HG03039 (cell line): ENCODE results near the gene HNRNPU.

ENCODE experiments used
- ATAC-seq: cut with Tn5 transposase; IDR thresholded peaks from one replicate; pipeline ENCODE4 v1.9.1; 2021; ENCODE audit warnings: mild to moderate bottlenecking, moderate library complexity; ENCODE audit not compliant: unreplicated experiment

HNRNPU gene

DNA sequence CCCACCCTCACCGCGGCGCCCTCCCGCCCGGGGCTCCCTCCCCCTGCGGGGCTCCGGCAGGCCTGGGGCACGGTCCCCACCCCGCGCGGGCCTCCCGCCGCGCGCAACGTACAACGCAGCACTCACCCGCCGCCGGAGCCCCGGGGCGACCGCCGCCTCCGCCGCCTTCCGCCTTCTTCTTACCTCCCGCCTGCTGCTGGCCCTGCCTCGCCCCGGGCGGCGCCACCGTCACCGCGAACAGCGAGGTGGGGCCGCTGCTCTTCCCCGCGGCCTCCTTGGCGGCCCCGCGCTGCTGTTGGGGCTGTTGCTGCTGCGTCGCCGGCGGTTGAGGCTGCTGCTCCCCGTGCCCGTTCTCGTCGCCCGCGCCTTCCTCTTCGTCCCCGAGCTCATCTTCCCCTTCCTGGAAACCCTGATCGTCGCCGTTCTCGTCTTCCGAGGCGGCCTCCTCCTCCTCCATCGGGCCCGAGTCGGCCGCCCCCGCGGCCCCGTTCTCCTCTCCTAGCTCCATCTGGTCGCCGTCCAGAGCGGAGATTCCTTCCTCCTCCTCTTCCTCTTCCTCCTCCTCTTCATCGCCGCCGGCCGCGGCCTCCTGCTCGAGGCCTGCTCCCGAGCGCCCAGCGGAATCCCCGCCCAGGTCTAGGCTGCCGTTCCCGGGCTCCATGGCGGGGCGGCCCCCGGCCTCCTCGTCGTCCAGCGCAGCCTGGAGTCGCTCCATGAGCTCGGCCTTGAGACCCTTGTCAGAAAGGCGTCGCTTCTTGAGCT lies 671 bp downstream of the HNRNPU start:
- peak; percentile 7 for ATAC-seq

DNA sequence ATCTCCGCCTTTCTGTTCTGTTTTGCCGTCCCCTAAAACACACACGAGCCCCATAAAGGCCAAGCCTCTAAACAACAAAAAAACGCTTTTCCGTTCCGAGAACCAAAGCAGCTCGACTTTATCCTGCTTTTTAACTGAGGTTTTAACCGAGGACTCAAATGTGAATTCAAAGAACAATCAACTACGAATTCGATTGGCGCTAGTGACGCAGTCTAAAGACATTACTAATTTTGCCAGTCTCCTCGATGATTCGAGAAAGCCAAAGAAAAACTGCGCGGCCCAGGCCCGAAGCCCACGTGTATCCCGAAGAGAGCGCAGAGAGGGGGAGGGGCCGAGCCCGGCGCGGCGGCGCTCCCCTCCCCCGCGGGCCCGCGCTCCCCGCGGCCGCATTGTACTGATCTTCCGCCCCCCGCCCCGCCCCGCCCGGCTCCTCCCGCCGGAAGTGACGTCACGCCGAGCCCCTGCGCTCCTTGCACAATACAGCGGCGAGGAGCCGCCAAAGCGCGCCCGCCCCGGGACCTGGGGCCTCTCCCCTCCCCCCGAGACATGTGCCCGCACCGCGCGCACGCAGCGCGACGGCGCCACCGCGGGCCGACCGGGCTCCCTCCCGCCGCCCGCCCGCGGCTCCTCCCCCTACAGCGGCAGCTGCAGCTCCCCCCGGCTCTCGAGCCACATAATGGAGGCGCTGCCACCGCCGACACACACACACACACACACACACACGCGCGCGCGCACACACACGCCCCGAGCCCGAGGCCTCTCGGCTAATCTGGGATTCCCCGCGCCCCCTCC lies 1.4 kb downstream of the HNRNPU start:
- ATAC-seq, result peak; percentile 55

DNA sequence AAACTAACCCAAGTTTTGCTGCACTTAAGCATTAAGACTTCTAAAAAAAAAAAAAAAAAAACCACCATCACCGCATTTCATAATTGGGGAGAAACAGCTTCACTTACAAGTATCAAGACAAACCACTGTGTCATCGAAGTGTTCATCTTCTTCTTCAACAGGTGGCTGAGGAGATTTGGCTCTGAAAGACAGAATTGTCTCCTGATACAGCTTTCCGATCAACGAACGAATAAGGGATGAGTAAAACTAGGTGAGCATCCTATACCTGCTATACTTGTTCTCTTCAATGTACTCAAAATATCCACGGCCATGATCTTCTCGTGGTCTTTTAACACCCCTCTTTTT lies 2.0 kb downstream of the HNRNPU start:
- no peak for ATAC-seq

DNA sequence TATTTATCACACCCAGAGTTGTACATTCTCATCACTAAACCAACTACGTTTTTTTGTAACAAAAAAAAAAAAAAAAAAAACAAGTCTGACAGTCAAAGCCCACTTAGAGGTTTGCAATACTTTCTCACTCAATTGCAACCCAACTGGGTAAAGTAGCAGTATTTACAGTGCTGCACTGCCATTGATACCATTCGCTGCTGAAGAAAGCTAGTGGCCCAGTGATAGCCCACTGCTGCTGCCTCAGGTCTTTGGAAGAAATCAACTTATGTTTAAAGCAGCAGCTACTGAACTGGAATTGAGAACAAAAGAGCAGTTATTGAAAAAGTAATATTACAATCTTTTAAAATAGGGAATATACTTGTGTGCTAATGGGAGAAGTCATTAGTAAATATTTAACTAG lies 2.7 kb downstream of the HNRNPU start:
- no peak for ATAC-seq

DNA sequence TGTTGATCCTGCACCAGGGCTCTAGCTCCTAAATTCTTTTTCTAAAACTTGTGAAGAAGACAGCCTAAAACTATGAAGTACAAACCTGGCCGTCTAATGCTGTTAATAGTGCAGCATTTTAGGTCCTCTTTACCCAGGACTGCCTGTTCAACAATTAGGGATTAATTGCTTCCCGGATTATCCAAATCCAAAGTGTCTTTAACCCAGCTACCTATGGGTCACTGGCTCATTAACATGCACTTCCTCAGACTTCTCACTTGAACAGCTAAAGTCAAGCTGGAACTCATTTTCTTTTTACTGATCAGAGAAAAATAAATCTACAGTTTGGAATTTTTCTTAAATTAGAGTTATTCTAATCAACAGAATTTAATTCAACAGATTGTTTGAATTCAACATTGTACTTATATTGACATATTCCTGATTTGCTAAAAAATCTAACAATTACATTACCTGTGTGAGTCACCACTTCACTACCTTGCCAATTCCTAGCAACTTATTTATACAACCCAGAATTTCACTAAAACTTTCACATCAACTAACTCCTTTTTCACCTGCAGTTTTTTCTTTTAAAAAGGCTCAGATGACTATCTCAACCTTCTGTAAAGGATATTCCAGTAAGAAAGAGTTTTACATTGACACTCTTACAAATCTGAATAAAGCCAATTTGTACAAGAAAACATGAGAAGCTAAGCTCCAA lies 3.3 kb downstream of the HNRNPU start:
- ATAC-seq, result no peak

DNA sequence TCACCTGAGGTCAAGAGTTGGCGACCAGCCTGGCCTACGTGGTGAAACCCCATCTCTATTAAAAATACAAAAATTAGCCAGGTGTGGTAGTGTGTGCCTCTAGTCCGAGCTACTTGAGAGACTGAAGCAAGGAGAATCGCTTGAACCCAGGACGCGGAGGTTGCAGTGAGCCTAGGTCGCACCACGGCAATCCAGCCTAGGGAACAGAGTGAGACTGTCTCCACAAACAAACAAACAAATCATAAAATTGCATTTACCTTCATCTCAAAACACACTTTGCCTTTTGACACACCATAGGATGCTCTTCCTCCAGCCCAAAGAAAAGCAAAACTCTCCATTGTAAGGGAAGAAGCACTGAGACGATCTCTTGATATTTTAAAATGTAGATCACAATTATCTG lies 4.3 kb downstream of the HNRNPU start:
- ATAC-seq, result no peak

DNA sequence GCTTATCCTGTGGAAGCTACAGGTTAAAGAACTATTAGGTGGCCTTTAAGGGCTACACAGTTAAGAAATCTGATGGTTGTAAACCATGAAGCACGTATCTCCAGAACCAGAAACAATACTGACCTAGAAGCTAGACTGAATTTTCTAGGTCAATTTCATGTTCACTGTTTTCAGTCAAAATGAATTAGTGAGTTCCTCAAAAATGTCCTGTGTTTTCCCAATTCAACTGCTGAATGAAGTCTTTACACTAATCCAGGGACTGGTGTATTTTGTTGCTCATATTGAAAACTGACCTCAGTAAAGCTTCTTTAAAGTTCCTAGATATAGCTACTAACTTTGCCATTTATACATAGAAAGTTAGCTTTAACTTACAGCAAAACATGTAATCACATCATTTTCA lies 6.0 kb downstream of the HNRNPU start:
- ATAC-seq, result no peak

DNA sequence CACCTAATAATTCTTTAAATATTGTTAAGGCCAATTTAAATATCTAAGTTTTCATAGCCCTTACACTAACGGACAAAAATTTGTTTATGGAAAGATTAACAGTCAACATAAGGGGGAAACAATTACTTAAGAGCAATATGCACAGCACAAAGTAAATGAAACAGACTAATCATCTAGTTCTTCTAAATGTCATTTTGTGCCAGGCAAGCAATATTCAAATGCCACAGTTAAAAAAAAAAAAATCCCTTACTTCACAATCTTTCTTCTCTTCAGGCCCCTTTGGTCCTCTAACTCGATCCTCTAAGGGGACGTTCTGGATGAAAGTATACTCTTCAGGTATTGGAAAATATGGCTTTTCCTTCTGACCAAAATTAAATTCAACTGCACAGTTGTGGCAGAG lies 6.6 kb downstream of the HNRNPU start:
- no peak for ATAC-seq

DNA sequence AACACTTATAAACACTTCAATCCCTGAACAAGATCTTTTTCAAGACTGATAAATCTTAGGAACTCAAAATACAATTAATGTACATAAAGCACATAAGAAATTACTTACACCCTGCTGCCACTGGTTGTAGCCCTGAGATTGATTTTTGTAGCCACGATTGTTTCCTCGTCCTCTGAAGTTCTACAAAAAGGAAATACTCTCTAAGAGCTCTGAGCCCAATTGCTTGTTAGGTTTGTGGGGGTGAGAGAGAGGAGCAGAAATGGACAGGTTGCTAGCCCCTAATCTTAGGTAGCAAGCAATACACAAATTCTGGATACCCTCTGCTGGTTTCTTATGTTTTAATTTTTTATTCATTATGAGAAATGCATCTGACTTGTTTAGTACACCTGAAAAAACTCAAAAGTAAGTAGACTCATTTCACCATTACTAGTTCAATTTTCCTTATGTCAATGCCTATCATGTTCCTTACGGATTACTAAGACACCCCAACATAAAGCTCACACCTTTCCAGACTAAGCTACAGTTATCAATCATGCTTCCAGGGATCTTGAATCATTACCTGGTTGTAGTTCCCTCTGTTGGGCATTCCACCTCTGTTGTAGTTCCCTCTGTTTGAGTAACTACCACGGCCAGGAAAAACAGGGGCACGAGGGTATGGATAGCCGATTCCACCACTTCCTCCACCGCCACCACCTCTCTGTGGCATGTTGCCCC lies 9.3 kb downstream of the HNRNPU start:
- ATAC-seq, result no peak

DNA sequence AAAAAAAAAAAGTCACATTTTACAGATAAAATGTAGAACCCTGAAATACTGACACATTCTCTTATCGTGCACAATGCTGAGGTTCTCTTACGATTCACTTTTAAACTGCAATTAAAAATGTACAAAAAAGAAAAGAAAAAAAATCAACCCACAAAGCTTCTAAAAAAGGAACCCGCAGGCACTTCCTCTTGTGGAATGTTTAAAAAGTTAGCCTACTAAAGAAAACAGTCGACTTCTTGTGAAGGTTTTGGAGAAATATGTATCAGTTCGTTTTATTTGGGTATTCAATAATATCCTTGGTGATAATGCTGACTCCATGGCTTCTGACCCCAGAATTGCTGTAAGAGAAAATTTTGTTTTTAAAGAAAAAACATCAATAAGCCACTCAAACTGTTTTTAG lies 10.2 kb downstream of the HNRNPU start:
- ATAC-seq, result no peak

DNA sequence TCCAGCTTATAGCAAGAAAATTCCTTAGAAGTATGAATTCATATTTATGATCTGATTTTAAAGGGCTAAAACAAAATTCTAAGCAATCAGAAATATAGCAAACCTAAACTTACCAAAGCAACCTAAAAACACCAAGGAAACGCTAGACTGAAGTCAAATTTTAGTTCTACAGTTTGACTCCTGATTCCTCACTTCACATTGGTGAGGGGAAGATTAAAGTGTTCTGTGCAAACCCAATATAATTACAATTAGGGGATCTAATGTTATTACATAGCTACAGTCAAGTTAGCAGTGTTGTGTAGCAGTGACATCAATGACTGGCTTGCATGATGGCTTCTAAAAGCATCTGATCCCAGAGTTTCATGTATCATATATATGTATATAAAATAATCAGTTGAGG lies 11.6 kb downstream of the HNRNPU start:
- ATAC-seq, result no peak

DNA sequence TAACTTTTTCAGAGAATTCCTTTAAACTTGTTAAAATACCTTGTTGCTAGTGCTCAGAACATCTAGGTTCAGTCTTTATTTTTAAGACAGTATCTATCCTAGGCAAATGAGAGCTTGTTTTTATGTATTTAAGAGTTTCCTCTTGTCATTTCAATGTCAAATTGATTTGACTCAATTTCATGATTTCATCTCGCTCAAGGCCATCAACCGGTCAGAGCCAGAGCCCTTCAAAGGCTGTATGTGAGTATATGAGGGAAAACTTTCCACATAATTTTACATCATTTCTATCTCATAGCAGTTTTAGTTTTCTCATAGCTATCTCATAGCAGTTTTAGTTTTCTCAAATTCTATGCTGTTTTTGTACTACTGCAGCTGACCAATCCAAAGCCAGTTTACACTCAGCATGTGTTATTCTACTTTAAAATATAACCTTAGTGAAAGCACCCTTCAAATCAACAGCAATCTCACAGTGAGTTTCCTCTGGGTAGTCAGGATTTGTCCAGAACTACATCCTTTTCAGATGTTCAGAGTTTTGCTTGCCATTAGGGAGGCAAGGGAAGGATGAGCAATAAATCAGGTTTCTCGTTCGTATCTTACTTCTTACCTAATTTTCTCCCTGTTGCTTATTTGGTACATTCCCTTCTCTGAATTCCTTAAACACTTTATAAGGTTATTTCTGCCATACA lies 12.7 kb downstream of the HNRNPU start:
- no peak for ATAC-seq

DNA sequence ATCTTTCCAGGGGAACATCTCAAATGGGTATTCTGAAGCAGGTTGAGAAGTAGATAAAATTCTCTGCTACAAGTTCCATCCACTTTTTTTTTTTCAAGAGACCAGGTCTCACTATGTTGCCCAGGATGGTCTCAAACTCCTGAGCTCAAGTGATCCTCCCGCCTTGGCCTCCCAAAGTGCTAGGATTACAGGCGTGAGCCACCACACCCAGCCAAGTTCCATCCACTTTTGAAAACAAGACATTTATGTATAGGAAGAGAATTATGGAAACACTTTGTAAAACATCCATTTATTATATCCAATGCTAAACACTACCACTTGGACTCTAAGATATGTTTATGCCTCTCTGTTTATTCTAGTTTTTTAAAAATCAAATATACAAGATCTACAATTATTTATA lies 13.4 kb downstream of the HNRNPU start:
- no peak for ATAC-seq

DNA sequence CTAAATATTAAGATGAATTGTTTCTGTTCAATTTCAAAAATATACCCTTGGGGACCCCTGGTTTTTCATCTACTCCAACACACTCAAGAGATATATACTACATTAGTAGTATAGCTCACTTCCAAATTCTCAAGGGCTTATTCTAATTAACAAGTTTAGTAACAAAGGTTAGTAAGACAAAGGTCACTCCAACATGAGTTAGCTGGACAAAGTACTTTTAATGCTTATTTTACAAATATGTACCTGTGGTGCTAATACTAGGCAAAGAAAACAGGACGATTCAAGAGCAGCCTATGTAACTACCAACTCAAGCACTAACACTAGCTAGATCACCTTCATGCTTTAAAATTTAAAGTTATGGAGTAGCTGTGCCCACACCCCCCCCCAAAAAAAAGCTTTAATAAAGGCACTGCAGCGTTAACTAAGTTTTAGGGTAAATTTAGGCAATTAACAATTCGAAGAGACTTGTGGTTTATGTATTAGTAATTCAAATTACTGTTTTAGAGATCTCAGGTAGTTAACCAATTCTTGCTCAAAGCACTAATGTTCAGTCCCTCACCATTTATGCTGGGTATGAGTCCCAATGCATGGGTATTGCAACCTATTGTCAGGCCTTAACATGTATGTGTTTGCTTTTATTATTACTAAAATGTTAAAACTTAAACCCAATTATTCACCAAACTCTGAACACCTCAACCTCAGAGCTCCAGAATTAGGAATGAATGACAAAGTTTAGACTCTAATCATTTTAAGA lies 14.1 kb downstream of the HNRNPU start:
- no peak for ATAC-seq

DNA sequence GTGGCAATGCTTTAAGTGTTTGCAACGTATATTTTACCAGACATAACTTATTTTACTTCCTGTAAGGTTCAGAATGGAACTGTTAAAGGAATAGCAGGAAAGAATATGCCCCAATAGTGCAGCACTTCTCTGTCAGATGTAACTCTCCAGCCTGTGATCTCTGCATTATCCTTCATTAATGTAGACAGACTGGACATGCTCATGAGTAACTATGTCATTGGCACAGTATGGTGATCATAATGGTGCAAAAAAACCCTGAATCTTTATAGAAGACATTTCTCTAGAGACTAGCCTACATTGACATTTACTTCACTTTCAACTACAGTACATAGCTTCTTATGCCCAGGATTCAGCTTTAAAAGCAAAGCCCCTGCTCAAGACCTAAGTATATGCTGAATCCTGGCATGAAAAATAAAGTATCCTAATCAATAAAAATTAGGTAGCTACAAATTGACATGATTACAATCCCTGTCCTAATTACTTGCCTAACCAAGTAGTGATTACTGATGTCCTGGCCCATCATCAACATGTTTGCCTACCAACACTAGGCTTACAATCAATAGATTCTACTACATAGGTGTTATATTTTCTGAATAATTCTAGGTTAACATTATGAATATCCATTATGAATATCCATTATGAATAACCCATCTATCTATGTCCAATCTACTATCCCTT lies 15.0 kb downstream of the HNRNPU start:
- ATAC-seq, result no peak

DNA sequence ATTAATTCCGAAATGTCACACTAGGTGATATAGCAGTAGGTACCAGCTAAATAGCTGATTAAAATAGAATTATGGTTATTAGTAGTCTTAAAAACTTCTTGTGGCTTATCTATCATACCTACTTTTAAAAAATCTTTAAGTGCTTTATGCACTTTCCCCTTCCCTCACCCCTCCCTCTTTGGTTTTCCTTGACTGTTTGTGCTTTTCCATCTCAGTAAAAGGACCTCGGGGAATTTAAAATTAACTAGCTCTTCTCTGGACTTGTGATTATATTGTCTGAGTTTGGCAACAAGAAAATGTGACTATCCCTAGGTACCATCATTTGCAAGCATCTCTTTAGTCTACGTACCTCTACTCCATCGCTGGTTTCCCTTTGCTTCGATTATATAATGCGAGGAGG lies 17.7 kb downstream of the HNRNPU start:
- no peak for ATAC-seq

DNA sequence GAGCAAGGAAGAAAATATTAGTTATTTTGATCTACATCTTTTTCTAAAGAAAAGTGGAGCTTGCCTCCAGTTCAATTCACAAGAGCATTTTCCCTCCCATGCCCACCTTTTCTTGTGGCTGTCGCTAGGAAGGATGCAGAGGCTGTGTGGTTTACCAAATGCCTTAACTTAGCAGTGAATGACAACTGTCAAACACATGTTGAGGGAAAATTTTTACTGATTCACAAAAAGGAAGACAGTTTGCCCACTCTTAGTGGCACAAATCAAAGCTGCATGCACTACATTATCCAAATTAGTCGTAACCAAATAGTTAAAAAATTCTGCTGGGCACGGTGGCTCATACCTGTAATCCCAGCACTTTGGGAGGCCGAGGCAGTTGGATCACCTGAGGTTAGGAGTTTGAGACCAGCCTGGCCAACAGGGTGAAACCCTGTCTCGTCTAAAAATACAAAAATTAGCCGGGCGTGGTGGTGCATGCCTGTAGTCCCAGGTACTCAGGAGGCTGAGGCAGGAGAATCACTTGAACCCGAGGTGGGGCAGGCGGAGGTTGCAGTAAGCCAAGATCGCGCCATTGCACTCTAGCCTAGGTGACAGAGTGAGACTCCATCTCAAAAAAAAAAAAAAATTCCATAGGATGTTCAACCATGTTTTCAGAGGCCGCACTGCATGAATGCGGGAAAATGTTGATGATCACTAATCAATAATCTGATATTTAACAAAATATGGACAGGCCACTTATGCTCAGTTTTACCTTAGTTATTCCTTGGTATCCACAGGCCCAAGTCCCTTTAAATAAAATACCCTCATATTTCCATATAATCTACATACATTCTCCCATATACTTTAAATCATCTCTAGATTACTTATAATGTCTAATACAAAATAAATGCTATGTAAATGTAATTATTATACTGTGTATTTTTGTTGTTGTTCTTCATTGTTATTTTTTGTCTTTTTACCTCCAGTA lies 19.9 kb downstream of the HNRNPU start:
- no peak for ATAC-seq
